ENCODE results near the gene SLC5A12.

DNA sequence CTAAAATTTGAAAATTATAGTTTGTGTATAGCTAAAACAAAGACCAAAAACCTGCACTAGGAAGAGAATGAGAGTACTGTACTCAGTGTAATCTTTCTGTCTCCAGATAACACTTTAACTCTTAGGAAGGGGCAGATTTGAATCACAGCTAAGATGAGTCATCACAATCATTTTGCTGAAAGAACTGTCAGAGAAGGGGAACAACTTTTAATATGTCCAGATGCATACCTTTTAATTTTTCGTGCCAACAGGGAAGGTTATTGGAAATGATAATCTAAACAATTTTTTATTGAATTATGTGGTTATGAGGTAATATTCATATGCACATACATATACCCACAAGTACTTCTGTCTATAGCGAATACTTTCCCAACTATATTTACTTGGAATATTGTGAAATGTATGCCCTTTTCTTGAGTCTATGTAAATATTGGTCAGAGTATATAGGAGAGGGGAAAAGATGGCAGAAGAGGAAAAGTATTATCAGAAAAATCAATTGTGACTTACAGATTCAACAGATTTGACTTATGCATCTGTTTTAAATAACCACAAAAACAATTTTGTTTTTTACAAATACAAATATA, 98.7 kb downstream of the SLC5A12 start:
- TF ChIP-seq CTCF (conservative IDR thresholded peaks at IDR 0.05) (no peak), ZFX (IDR thresholded peaks at IDR 0.05) (no peak)

All from C4-2B (cell line).